Dedifferentiated amniotic fluid mesenchymal stem cell (primary cell): ENCODE results near the gene CDX2.

ENCODE experiments used
- DNase-seq: peaks from one replicate; pipeline ENCODE4 v3.0.0-alpha.2; 2016; ENCODE audit errors: extremely low spot score

CDX2 gene

GRCh38 chr13:27928805-27929753 is 40.0 kb downstream of the CDX2 start:
- DNase-seq, result no peak

- no peak for DNase-seq
These were observed 40.7 kb downstream of the CDX2 start for GRCh38 chr13:27928353-27928804.

- no peak for DNase-seq
These were observed 41.4 kb downstream of the CDX2 start for GRCh38 chr13:27927444-27928352.

- no peak for DNase-seq
These were observed 42.3 kb downstream of the CDX2 start for GRCh38 chr13:27926644-27927434.

GRCh38 chr13:27925220-27925991 is 43.7 kb downstream of the CDX2 start:
- no peak for DNase-seq

GRCh38 chr13:27924529-27925141 is 44.5 kb downstream of the CDX2 start:
- no peak for DNase-seq

- DNase-seq, result no peak
These were observed 45.2 kb downstream of the CDX2 start for GRCh38 chr13:27923794-27924528.

GRCh38 chr13:27922883-27923612 is 46.1 kb downstream of the CDX2 start:
- DNase-seq, result no peak

- no peak for DNase-seq
These were observed 46.9 kb downstream of the CDX2 start for GRCh38 chr13:27921961-27922882.

GRCh38 chr13:27921421-27921960 is 47.6 kb downstream of the CDX2 start:
- no peak for DNase-seq

- peak; percentile 15 for DNase-seq
These were observed 48.3 kb downstream of the CDX2 start for GRCh38 chr13:27920677-27921420.

GRCh38 chr13:27919934-27920676 is 49.0 kb downstream of the CDX2 start, which contains the start of gene PDX1:
Gene PDX1 (plus strand): TSS chr13:27920000. CDS start chr13:27920139, 139 bp downstream.
- no peak for DNase-seq

- DNase-seq, result no peak
These were observed 49.5 kb downstream of the CDX2 start for GRCh38 chr13:27919659-27919933.

GRCh38 chr13:27918918-27919658 is 50.0 kb downstream of the CDX2 start:
- DNase-seq, result no peak
